K562 (cell line): ENCODE measurements around the gene NUBPL.

Source experiments
- BACH1 ChIP-seq: fragments of 200-800 bp; sonication (Bioruptor generic); IDR thresholded peaks from 2 replicates; pipeline ENCODE4 v1.6.1; 2016; ENCODE audit warnings: missing genetic modification characterization, missing compliant biosample characterization
- BRCA1 ChIP-seq, 2 experiments: fragments of 450-650 bp in 1 of 2; sonication (generic) in 1 of 2; formaldehyde crosslinking in 1 of 2; IDR thresholded peaks; 2 replicates each; pipeline versions ENCODE4 v1.5.0 to v1.6.1; 2017 to 2020; ENCODE audit warnings: mild to moderate bottlenecking in 1 of 2, missing genetic modification reagents in 1 of 2
- HDAC6 ChIP-seq: IDR thresholded peaks from 2 replicates; pipeline ENCODE4 v1.6.1; 2012; ENCODE audit warnings: low read depth, mild to moderate bottlenecking, control low read depth, inconsistent platforms, low read length, moderate library complexity
- MCM7 ChIP-seq, 2 experiments: fragments of 450-650 bp; IDR thresholded peaks; 2 replicates each; pipeline ENCODE4 v1.6.1; 2016 to 2018
- ZNF507 ChIP-seq: conservative IDR thresholded peaks from 2 replicates; pipeline ENCODE4 v1.6.1; 2017; ENCODE audit warnings: missing genetic modification characterization, missing compliant biosample characterization
- TF ChIP-seq, protein P1 (sequence below): fragments of 450-650 bp; IDR thresholded peaks from 2 replicates; pipeline ENCODE4 v1.6.1; 2016; ENCODE audit warnings: borderline replicate concordance

DNA sequence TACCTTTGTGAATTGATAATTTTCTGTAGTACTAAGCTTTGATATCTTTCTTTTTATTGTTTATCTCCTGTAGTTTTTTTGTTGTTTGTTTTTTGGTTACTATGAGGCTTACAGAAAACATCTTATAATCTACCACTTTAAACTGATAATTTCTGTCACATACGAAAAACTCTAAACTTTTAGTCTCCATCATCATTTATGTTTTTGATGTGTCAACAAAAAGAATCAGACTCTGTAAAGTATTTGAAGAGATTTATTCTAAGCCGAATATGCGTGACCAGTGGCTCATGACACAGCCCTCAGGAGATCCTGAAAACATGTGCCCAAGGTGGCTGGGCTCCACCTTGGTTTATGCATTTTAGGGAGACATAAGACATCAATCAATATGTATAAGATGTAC, 348.8 kb downstream of the NUBPL start:
- TF ChIP-seq BRCA1 (IDR thresholded peaks at IDR 0.05) (no peak), BRCA1 (CRISPR knock-in tag; IDR thresholded peaks at IDR 0.05) (no peak), HDAC6 (no peak), BACH1 (tag) (no peak), ZNF507 (tag) (no peak), MCM7 (IDR thresholded peaks at IDR 0.05) (no peak)
- TF ChIP-seq, protein P1, sequence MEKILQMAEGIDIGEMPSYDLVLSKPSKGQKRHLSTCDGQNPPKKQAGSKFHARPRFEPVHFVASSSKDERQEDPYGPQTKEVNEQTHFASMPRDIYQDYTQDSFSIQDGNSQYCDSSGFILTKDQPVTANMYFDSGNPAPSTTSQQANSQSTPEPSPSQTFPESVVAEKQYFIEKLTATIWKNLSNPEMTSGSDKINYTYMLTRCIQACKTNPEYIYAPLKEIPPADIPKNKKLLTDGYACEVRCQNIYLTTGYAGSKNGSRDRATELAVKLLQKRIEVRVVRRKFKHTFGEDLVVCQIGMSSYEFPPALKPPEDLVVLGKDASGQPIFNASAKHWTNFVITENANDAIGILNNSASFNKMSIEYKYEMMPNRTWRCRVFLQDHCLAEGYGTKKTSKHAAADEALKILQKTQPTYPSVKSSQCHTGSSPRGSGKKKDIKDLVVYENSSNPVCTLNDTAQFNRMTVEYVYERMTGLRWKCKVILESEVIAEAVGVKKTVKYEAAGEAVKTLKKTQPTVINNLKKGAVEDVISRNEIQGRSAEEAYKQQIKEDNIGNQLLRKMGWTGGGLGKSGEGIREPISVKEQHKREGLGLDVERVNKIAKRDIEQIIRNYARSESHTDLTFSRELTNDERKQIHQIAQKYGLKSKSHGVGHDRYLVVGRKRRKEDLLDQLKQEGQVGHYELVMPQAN, result no peak
